Lung (tissue), 12 donors: ENCODE data around the gene NCOA1. TPM values are rescaled to one million over a fixed set of nuclear protein-coding genes. Genes with fewer than 3 reads are reported as not detected.

ENCODE experiments used
- ATAC-seq: fragments of 200-7000 bp; cut with Tn5 transposase; one replicate; pipeline ENCODE4 v1.9.1; 2020; ENCODE audit warnings: moderate number of reproducible peaks; ENCODE audit not compliant: insufficient read depth, low FRiP score
- DNase-seq, 3 donors: peaks; one replicate each; pipeline ENCODE4 v3.0.0-alpha.2; 2013 to 2017
- H3K27ac ChIP-seq, 2 donors: one replicate each; pipeline ENCODE4 v1.5.1; 2013; ENCODE audit warnings: mild to moderate bottlenecking in 2 of 2, moderate library complexity in 2 of 2, control low read depth in 1 of 2, inconsistent platforms in 1 of 2, low read depth in 1 of 2, low read length in 1 of 2
- H3K27me3 ChIP-seq, 3 donors: one replicate each; pipeline ENCODE4 v1.5.1; 2013; ENCODE audit warnings: low read length in 2 of 3; ENCODE audit not compliant: control insufficient read depth in 3 of 3, insufficient read depth in 3 of 3
- H3K36me3 ChIP-seq, 4 donors: one replicate each; pipeline ENCODE4 v1.5.1; 2013; ENCODE audit warnings: low read length in 4 of 4, mild to moderate bottlenecking in 1 of 4, moderate library complexity in 1 of 4; ENCODE audit not compliant: control insufficient read depth in 4 of 4, insufficient read depth in 4 of 4
- H3K4me1 ChIP-seq, 5 donors: one replicate each; pipeline ENCODE4 v1.5.1; 2013; ENCODE audit warnings: low read length in 5 of 5, mild to moderate bottlenecking in 2 of 5, moderate library complexity in 1 of 5; ENCODE audit not compliant: control insufficient read depth in 5 of 5, insufficient read depth in 5 of 5
- H3K4me3 ChIP-seq: one replicate; pipeline ENCODE4 v1.5.1; 2013; ENCODE audit warnings: mild to moderate bottlenecking, control low read depth, moderate library complexity
- H3K9ac ChIP-seq, 2 donors: one replicate each; pipeline ENCODE4 v1.5.1; 2013; ENCODE audit warnings: low read length in 2 of 2, control low read depth in 1 of 2; ENCODE audit not compliant: insufficient read depth in 1 of 2
- H3K9me3 ChIP-seq, 4 donors: one replicate each; pipeline ENCODE4 v1.5.1; 2013; ENCODE audit warnings: low read length in 3 of 4, mild to moderate bottlenecking in 1 of 4, moderate library complexity in 1 of 4; ENCODE audit not compliant: control insufficient read depth in 4 of 4, insufficient read depth in 3 of 4
- CTCF ChIP-seq: IDR thresholded peaks from 2 replicates; pipeline ENCODE4 v1.5.1; 2012; ENCODE audit warnings: mild to moderate bottlenecking; ENCODE audit errors: control extremely low read depth, extremely low read depth
- WGBS, 2 donors: extraction: QIAGEN DNeasy Blood & Tissue Kit; methylation state at CpG; one replicate each; pipeline ENCODE4 v1.1.7; 2013; 5-methylcytosine and 5-hydroxymethylcytosine counted together
- polyA plus RNA-seq, 2 donors: library from polyadenylated mRNA; stranded (reverse); fragments of 200-250 nt; gene quantifications; one replicate each; pipeline ENCODE4 v1.2.1, GENCODE V29; 2013
- total RNA-seq, 2 donors: library from RNA; depleted of rRNA in 1 of 2; stranded (reverse); fragments of >200 nt in 1 of 2; gene quantifications; one replicate each; pipeline ENCODE4 v1.2.1, GENCODE V29; 2014 to 2021
- donor health status: control.
- donor health status: control.
- donor health status: Bipolar disorder and iron deficiency.
- donor health status: healthy.
- donor health status: DM: yes; HTN: yes; CAD: no.

Gene NCOA1
- total and polyA plus RNA-seq, 4 donors: 8.3 to 123 (median 27.3) TPM

- no peak overlapping the region for H3K4me3 ChIP-seq
- DNase-seq (no peak), ATAC-seq (no peak)
- H3K9me3 ChIP-seq: peaks cover 0 to 3% (median 0%) of the 10 kb centered on the region in 4 donors
- no peak overlapping the region for H3K9ac ChIP-seq
- H3K27ac ChIP-seq: no peak overlapping the region
- peaks cover 0 to 9% (median 0%) of the 10 kb centered on the region in 5 donors for H3K4me1 ChIP-seq
- no peak for TF ChIP-seq CTCF
- no peaks in the 10 kb centered on the region for H3K27me3 ChIP-seq
- no peaks in the 10 kb centered on the region for H3K36me3 ChIP-seq
- 95 to 98% methylated on average over 3 of the region's 3 CpGs for WGBS, 2 donors
Observed at GRCh38 chr2:24542269-24542872, 51.3 kb downstream of the NCOA1 start.

GRCh38 chr2:24543252-24543651 is 52.2 kb downstream of the NCOA1 start:
- Histone ChIP-seq H3K27me3 (no peaks in the 10 kb centered on the region), H3K4me3 (no peak overlapping the region), H3K9me3 (peaks cover 0 to 3% (median 0%) of the 10 kb centered on the region in 4 donors), H3K4me1 (peaks cover 0 to 9% (median 0%) of the 10 kb centered on the region in 5 donors), H3K9ac (no peak overlapping the region), H3K27ac (no peak overlapping the region), H3K36me3 (peaks cover 0 to 2% (median 0%) of the 10 kb centered on the region in 4 donors)
- no peak for TF ChIP-seq CTCF
- no peak for DNase-seq
- 65 to 97% methylated on average over 2 of the region's 2 CpGs for WGBS, 2 donors
- ATAC-seq: no peak

DNA sequence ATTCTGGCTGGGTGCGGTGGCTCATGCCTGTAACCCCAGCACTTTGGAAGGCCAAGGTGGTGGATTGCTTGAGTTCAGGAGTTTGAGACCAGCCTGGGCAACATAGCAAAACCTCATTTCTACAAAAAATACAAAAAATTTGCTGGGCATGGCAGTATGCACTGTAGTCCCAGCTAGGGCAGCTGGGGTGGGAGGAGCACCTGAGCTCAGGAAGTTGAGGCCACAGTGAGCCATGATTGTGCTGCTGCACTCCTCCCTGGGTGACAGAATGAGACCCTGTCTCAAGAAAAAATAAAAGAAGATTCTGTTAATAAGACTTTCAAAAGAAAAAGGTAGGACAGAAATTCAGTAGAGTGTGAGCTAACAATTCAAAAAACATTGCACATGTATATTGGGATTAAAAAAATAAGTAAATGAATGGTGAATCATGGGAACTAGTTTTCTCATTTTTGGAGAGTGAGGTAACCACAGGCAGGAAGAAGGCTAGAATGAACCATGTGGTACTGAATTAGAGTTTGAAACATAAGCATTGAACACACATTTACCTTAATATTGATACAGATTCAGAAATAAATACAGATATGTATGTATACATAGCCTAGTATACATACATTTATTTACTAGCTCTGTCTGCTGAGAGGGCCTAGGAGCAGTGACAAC is 53.5 kb downstream of the NCOA1 start:
- WGBS, 2 donors: 100% methylated on average over 1 of the region's 1 CpG
- Histone ChIP-seq H3K27ac (no peak overlapping the region), H3K36me3 (peaks cover 0 to 2% (median 0%) of the 10 kb centered on the region in 4 donors), H3K9ac (no peak overlapping the region), H3K9me3 (peaks cover 0 to 3% (median 0%) of the 10 kb centered on the region in 4 donors), H3K4me1 (peaks cover 0 to 3% (median 0%) of the 10 kb centered on the region in 5 donors), H3K27me3 (no peaks in the 10 kb centered on the region), H3K4me3 (no peak overlapping the region)
- DNase-seq (no peak), ATAC-seq (no peak)
- no peak for TF ChIP-seq CTCF
